Body of pancreas (tissue), 4 donors: ENCODE measurements around the gene TMEM132C. TPM values are rescaled to one million over a fixed set of nuclear protein-coding genes. Genes with fewer than 3 reads are reported as not detected.

ENCODE experiments used
- ATAC-seq: fragments of 150-250 bp; one replicate; pipeline ENCODE4 v1.9.1; 2016
- DNase-seq, 4 donors: peaks; one replicate each; pipeline ENCODE4 v3.0.0-alpha.2; 2019
- H3K27ac ChIP-seq, 4 donors: fragments of 200-600 bp; sonication (generic); 1 replicate in 3 of 4; 2 replicates in 1 of 4; pipeline versions ENCODE4 v1.5.1 to v1.6.1; 2016 to 2019; ENCODE audit warnings: mild to moderate bottlenecking in 1 of 4, mixed read lengths in 1 of 4, moderate library complexity in 1 of 4
- H3K27me3 ChIP-seq, 2 donors: fragments of 200-600 bp; sonication (generic); one replicate each; pipeline ENCODE4 v1.6.0; 2016; ENCODE audit warnings: mild to moderate bottlenecking in 1 of 2
- H3K36me3 ChIP-seq, 2 donors: fragments of 200-600 bp; sonication (generic); replicated peaks in 1 of 2; 2 replicates each; pipeline ENCODE4 v1.5.1; 2016; ENCODE audit warnings: low read depth in 2 of 2; ENCODE audit not compliant: insufficient read depth in 1 of 2
- H3K4me1 ChIP-seq: fragments of 200-600 bp; sonication (generic); one replicate; pipeline ENCODE4 v1.6.0; 2016
- H3K4me3 ChIP-seq, 2 donors: fragments of 200-600 bp; sonication (generic); 1 replicate in 1 of 2; 2 replicates in 1 of 2; pipeline ENCODE4 v1.5.1; 2016 to 2019
- H3K9me3 ChIP-seq, 3 donors: fragments of 200-600 bp; sonication (generic); 1 replicate in 2 of 3; 2 replicates in 1 of 3; pipeline ENCODE4 v1.5.1; 2016
- CTCF ChIP-seq, 7 experiments: fragments of 450-650 bp in 4 of 7; fragments of 200-600 bp in 3 of 7; sonication (generic) in 3 of 7; IDR thresholded peaks; one replicate each; pipeline ENCODE4 v1.5.1; 2016 to 2019; ENCODE audit warnings: antibody characterized with exemption in 7 of 7
- POLR2A ChIP-seq, 3 donors: fragments of 450-650 bp; IDR thresholded peaks; one replicate each; pipeline ENCODE4 v1.6.1; 2016; ENCODE audit warnings: antibody characterized with exemption in 3 of 3, mild to moderate bottlenecking in 2 of 3
- WGBS, 2 donors: methylation state at CpG; one replicate each; pipeline ENCODE4 v1.1.5; 2017; 5-methylcytosine and 5-hydroxymethylcytosine counted together
- intact Hi-C: fragments of 100-400 bp; cut with DNase I; formaldehyde crosslinking; loops from one replicate; pipeline ENCODE4 v1.15.1; 2023
- total RNA-seq, 2 donors: library from RNA; depleted of rRNA; stranded (reverse); fragments of >200 nt; gene quantifications; one replicate each; pipeline ENCODE4 v1.1.0, GENCODE V29; 2016

Gene TMEM132C
- total RNA-seq, 2 donors from 2014 or later, result 4.4 to 8.2 TPM

- 51 to 52% methylated on average over 5 of the region's 5 CpGs for WGBS, 2 donors
- peaks cover 0 to 5% of the 10 kb centered on the region in 2 donors for H3K27me3 ChIP-seq
These were observed 442.7 kb downstream of the TMEM132C start for GRCh38 chr12:128709660-128710059.

GRCh38 chr12:128711486-128711885, 444.5 kb downstream of the TMEM132C start:
- DNase-seq, result no peak
- Histone ChIP-seq H3K27me3 (peaks cover 0 to 5% of the 10 kb centered on the region in 2 donors), H3K36me3 (no peaks in the 10 kb centered on the region), H3K4me1 (no peaks in the 10 kb centered on the region), H3K4me3 (no peak overlapping the region), H3K9me3 (no peaks in the 10 kb centered on the region), H3K27ac (no peak overlapping the region)
- TF ChIP-seq CTCF (IDR thresholded peaks at IDR 0.05) (no peak), POLR2A (IDR thresholded peaks at IDR 0.05) (no peak)
- ATAC-seq, result no peak
- intact Hi-C loops, result no loop called here
- WGBS, 2 donors, result 70 to 80% methylated on average over 8 to 9 of the region's 9 CpGs

More at GRCh38 chr12:128709660-128710059, 442.7 kb downstream of the TMEM132C start:
- no peaks in the 10 kb centered on the region for H3K9me3 ChIP-seq
- intact Hi-C loops, result no loop called here
- H3K4me1 ChIP-seq, result no peaks in the 10 kb centered on the region
- no peak overlapping the region for H3K27ac ChIP-seq
- TF ChIP-seq POLR2A (IDR thresholded peaks at IDR 0.05) (no peak), CTCF (IDR thresholded peaks at IDR 0.05) (no peak)
- H3K36me3 ChIP-seq, result no peaks in the 10 kb centered on the region
- no peak overlapping the region for H3K4me3 ChIP-seq
- DNase-seq (no peak), ATAC-seq (no peak)

GRCh38 chr12:128712622-128713021, 445.7 kb downstream of the TMEM132C start:
- TF ChIP-seq POLR2A (IDR thresholded peaks at IDR 0.05) (no peak), CTCF (IDR thresholded peaks at IDR 0.05) (no peak)
- Histone ChIP-seq H3K36me3 (no peaks in the 10 kb centered on the region), H3K27me3 (no peaks in the 10 kb centered on the region), H3K4me1 (no peaks in the 10 kb centered on the region), H3K9me3 (peaks cover 0 to 3% (median 0%) of the 10 kb centered on the region in 3 donors), H3K27ac (no peak overlapping the region), H3K4me3 (no peak overlapping the region)
- DNase-seq (no peak), ATAC-seq (no peak)
- WGBS, 2 donors, result 58 to 63% methylated on average over 6 of the region's 6 CpGs
- intact Hi-C loops, result no loop called here

- Histone ChIP-seq H3K4me1 (no peaks in the 10 kb centered on the region), H3K36me3 (no peaks in the 10 kb centered on the region), H3K27me3 (no peaks in the 10 kb centered on the region), H3K9me3 (peaks cover 0 to 3% (median 0%) of the 10 kb centered on the region in 3 donors), H3K27ac (no peak overlapping the region), H3K4me3 (no peak overlapping the region)
- no peak for ATAC-seq
- intact Hi-C loops, result no loop called here
- DNase-seq, result no peak
- 34 to 44% methylated on average over 4 of the region's 4 CpGs for WGBS, 2 donors
- no peak for TF ChIP-seq CTCF (IDR thresholded peaks at IDR 0.05)
- TF ChIP-seq POLR2A (IDR thresholded peaks at IDR 0.05), result no peak
These were observed 448.5 kb downstream of the TMEM132C start for GRCh38 chr12:128715485-128715884.

GRCh38 chr12:128724468-128725046, 457.6 kb downstream of the TMEM132C start:
- Histone ChIP-seq H3K4me1 (no peaks in the 10 kb centered on the region), H3K27ac (no peak overlapping the region), H3K36me3 (no peaks in the 10 kb centered on the region), H3K27me3 (no peaks in the 10 kb centered on the region), H3K4me3 (no peak overlapping the region), H3K9me3 (no peaks in the 10 kb centered on the region)
- no peak for ATAC-seq
- 64 to 73% methylated on average over 10 of the region's 10 CpGs for WGBS, 2 donors
- intact Hi-C loops, result no loop called here
- no peak for TF ChIP-seq CTCF (IDR thresholded peaks at IDR 0.05)
- no peak for TF ChIP-seq POLR2A (IDR thresholded peaks at IDR 0.05)
- no peak for DNase-seq
